HG02870 (cell line): ENCODE data around the gene SLF1.
"Not testable (repeated sequence)": the region's sequence is repeated elsewhere in the genome, so short reads cannot be mapped to it uniquely, and the experiment has no call there.

Experiments used
- ATAC-seq: cut with Tn5 transposase; IDR thresholded peaks from one replicate; pipeline ENCODE4 v1.9.1; 2021; ENCODE audit warnings: mild to moderate bottlenecking, moderate library complexity; ENCODE audit not compliant: unreplicated experiment

SLF1 gene

GRCh38 chr5:94618493-94619328 is at the start of gene SLF1, which contains the start of gene KIAA0825:
Gene SLF1, plus strand, starts transcription at chr5:94618669. Its CDS starts 10,142 bp downstream, at chr5:94628811.
Gene KIAA0825, minus strand, starts transcription at chr5:94618604. Its CDS starts 81,478 bp downstream, at chr5:94537126.
- ATAC-seq, result peak; percentile 97

- no peak for ATAC-seq
Observed at GRCh38 chr5:94571415-94571814, 47.1 kb upstream of the SLF1 start.

GRCh38 chr5:94573349-94573748 is 45.1 kb upstream of the SLF1 start:
- not testable (repeated sequence) for ATAC-seq

- ATAC-seq, result no peak
Observed at GRCh38 chr5:94575196-94575595, 43.3 kb upstream of the SLF1 start.

GRCh38 chr5:94577466-94578245 is 40.8 kb upstream of the SLF1 start:
- ATAC-seq, result peak; percentile 74

GRCh38 chr5:94595281-94595840 is 23.1 kb upstream of the SLF1 start:
- no peak for ATAC-seq

GRCh38 chr5:94613583-94613982 is 4.9 kb upstream of the SLF1 start:
- ATAC-seq, result no peak

- no peak for ATAC-seq
Observed at GRCh38 chr5:94614156-94614805, 4.2 kb upstream of the SLF1 start.

GRCh38 chr5:94615862-94616261 is 2.6 kb upstream of the SLF1 start:
- no peak for ATAC-seq

- ATAC-seq, result peak; percentile 17
Observed at GRCh38 chr5:94618029-94618492, 408 bp upstream of the SLF1 start.

GRCh38 chr5:94620256-94620655 is 1.8 kb downstream of the SLF1 start:
- no peak for ATAC-seq

GRCh38 chr5:94621763-94622162 is 3.3 kb downstream of the SLF1 start:
- ATAC-seq, result no peak

GRCh38 chr5:94623011-94623410 is 4.5 kb downstream of the SLF1 start:
- no peak for ATAC-seq

- no peak for ATAC-seq
Observed at GRCh38 chr5:94623877-94624276, 5.4 kb downstream of the SLF1 start.

GRCh38 chr5:94627191-94627590 is 8.7 kb downstream of the SLF1 start:
- no peak for ATAC-seq

- peak; percentile 97 for ATAC-seq
Observed at GRCh38 chr5:94632024-94632423, 13.6 kb downstream of the SLF1 start.

- ATAC-seq, result no peak
Observed at GRCh38 chr5:94640176-94640575, 21.7 kb downstream of the SLF1 start.

GRCh38 chr5:94645053-94645452 is 26.6 kb downstream of the SLF1 start:
- ATAC-seq, result no peak

- ATAC-seq, result no peak
Observed at GRCh38 chr5:94646758-94647157, 28.3 kb downstream of the SLF1 start.

- no peak for ATAC-seq
Observed at GRCh38 chr5:94649874-94650273, 31.4 kb downstream of the SLF1 start.

- ATAC-seq, result no peak
Observed at GRCh38 chr5:94658272-94658671, 39.8 kb downstream of the SLF1 start.
